OCI-LY7 (cell line): Measurements from ENCODE around the gene GPBP1L1. TPM values are rescaled to one million over a fixed set of nuclear protein-coding genes. Genes with fewer than 3 reads are reported as not detected.

ENCODE experiments used
- BruUV-seq: library from RNA; stranded (reverse); fragments of 400-500 nt; replicated peaks from 2 replicates; lab custom pipeline; 2021; lab: Mats Ljungman, UMichigan
- CTCF ChIA-PET: fragments of 300-600 bp; sonication (Branson Sonifier 250); formaldehyde crosslinking; loops from one replicate; lab custom pipeline; 2022; ENCODE audit warnings: antibody characterized with exemption; ENCODE audit not compliant: unreplicated experiment; lab: Charles Lee
- POLR2A ChIA-PET: fragments of 300-600 bp; sonication (Branson Sonifier 250); formaldehyde crosslinking; loops from one replicate; lab custom pipeline; 2022; ENCODE audit warnings: antibody characterized with exemption; lab: Charles Lee
- DNase-seq: peaks from one replicate; pipeline ENCODE4 v3.0.0-alpha.2; 2015; ENCODE audit warnings: low spot score
- H2AFZ ChIP-seq: fragments of 200-600 bp; sonication (generic), shearing (Covaris generic); 2 replicates; pipeline ENCODE4 v1.6.1; 2014; ENCODE audit warnings: mild to moderate bottlenecking, antibody characterized with exemption, low read length, moderate library complexity
- H3K27ac ChIP-seq: fragments of 200-600 bp; sonication (generic); 2 replicates; pipeline ENCODE4 v1.5.1; 2014; ENCODE audit warnings: mixed run types, low read depth, mild to moderate bottlenecking, moderate library complexity, low read length, inconsistent platforms; ENCODE audit not compliant: poor library complexity, severe bottlenecking
- H3K36me3 ChIP-seq: fragments of 200-600 bp; sonication (generic); 2 replicates; pipeline ENCODE4 v1.6.1; 2014; ENCODE audit warnings: mild to moderate bottlenecking, antibody characterized with exemption, low read length, moderate library complexity, mixed read lengths; ENCODE audit not compliant: insufficient read depth
- H3K4me1 ChIP-seq: fragments of 200-600 bp; sonication (generic); 2 replicates; pipeline ENCODE4 v1.5.1; 2014; ENCODE audit warnings: mild to moderate bottlenecking, low read length; ENCODE audit not compliant: insufficient read depth, poor library complexity, severe bottlenecking
- H3K4me2 ChIP-seq: fragments of 200-600 bp; sonication (generic); 2 replicates; pipeline ENCODE4 v1.6.1; 2014; ENCODE audit warnings: mild to moderate bottlenecking, low read length
- H3K4me3 ChIP-seq: fragments of 200-600 bp; sonication (generic); 2 replicates; pipeline ENCODE4 v1.5.1; 2014; ENCODE audit warnings: mild to moderate bottlenecking, low read depth, low read length; ENCODE audit not compliant: poor library complexity, severe bottlenecking
- H3K79me2 ChIP-seq: fragments of 200-600 bp; sonication (generic); 2 replicates; pipeline ENCODE4 v1.6.1; 2016; ENCODE audit warnings: low read depth, mild to moderate bottlenecking, low read length, moderate library complexity, mixed read lengths; ENCODE audit not compliant: insufficient read depth
- H3K9me2 ChIP-seq: fragments of 200-600 bp; sonication (generic); 2 replicates; pipeline ENCODE4 v1.6.1; 2016; ENCODE audit warnings: mild to moderate bottlenecking, low read length, mixed read lengths; ENCODE audit not compliant: insufficient read depth
- H3K9me3 ChIP-seq: fragments of 200-600 bp; sonication (generic); 2 replicates; pipeline ENCODE4 v1.6.1; 2014; ENCODE audit warnings: mild to moderate bottlenecking, mixed run types, low read length, mixed read lengths
- H4K20me1 ChIP-seq: fragments of 200-600 bp; sonication (generic); 2 replicates; pipeline ENCODE4 v1.6.1; 2014; ENCODE audit warnings: mild to moderate bottlenecking, antibody characterized with exemption, low read length, moderate library complexity, mixed read lengths; ENCODE audit not compliant: insufficient read depth
- CTCF ChIP-seq: fragments of 200-600 bp; sonication (generic); conservative IDR thresholded peaks from 2 replicates; pipeline ENCODE4 v1.5.1; 2014; ENCODE audit warnings: mild to moderate bottlenecking, antibody characterized with exemption, low read length, moderate library complexity, mixed read lengths
- EZH2phosphoT487 ChIP-seq: fragments of 200-600 bp; sonication (generic); IDR thresholded peaks from 2 replicates; pipeline ENCODE4 v1.6.1; 2018; ENCODE audit warnings: low read depth, borderline replicate concordance, mild to moderate bottlenecking, mixed run types, antibody characterized with exemption, low read length, moderate library complexity, mixed read lengths
- intact Hi-C: fragments of 100-400 bp; cut with micrococcal nuclease; formaldehyde crosslinking; loops from one replicate; pipeline ENCODE4 v1.10.0; 2022; ENCODE audit not compliant: unreplicated experiment
- total RNA-seq, 2 experiments: library from RNA; depleted of rRNA in 1 of 2; stranded (reverse); fragments of >200 nt in 1 of 2; shearing (Covaris generic) in 1 of 2; gene quantifications; 2 replicates each; pipeline ENCODE4 v1.2.3, GENCODE V29; 2014 to 2022

GPBP1L1 gene
- total RNA-seq, 2 experiments from 2014 or later, result 89.7 to 130 TPM

DNA sequence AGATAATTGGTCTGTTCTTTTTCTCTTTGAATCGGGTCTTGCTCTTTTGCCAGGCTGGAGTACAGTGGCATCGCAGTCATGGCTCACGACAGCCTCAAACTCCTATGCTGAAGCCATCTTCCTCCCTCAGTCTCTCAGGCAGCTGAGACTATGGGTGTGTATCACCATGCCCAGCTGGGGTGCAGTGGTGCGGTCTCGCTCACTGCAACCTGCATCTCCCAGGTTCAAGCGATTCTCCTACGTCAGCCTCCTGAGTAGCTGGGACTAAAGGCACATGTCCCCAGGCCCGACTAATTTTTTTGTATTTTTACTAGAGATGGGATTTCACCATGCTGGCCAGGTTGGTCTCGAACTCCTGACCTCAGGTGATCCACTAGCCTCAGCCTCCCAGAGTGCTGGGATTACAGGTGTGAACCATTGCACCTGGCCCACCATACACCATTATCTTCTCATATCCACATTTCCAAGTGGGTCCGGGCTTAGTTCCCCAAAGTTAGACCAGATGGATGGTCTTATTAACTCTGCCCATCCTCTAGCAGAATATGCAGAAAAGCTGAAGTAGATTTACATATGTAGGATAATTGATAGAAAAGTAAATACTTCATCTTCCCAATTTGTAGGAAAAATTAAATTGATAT is 75.6 kb downstream of the GPBP1L1 start:
- POLR2A ChIA-PET, result interaction anchor here (0.6 to 0.7 kb wide), 2 partner anchors 36 to 124 kb away, joined by 4 to 9 read pairs; no protein-coding TSS in a partner anchor
- intact Hi-C loops, result loop anchor here (10.0 kb wide), 1 partner anchor 614 kb away; no protein-coding TSS in a partner anchor
- CTCF ChIA-PET, result no interaction called here
- H3K27ac ChIP-seq, result no peak overlapping the region
- no peaks in the 10 kb centered on the region for H3K9me2 ChIP-seq
- peaks cover 94% of the 10 kb centered on the region for H3K36me3 ChIP-seq
- no peak overlapping the region for H3K4me2 ChIP-seq
- TF ChIP-seq EZH2phosphoT487, result no peak
- no peak for TF ChIP-seq CTCF
- H2AFZ ChIP-seq, result no peak overlapping the region
- H3K4me1 ChIP-seq, result peaks cover 34% of the 10 kb centered on the region
- no TSS peak for BruUV-seq
- H3K4me3 ChIP-seq, result no peak overlapping the region
- peaks cover 9% of the 10 kb centered on the region; the same call in 1 of the 2 replicates for H4K20me1 ChIP-seq
- no peaks in the 10 kb centered on the region for H3K9me3 ChIP-seq
- H3K79me2 ChIP-seq, result peaks cover 22% of the 10 kb centered on the region; the same call in 1 of the 2 replicates
- no peak for DNase-seq

GRCh38 chr1:45608175-45609156 is 77.9 kb downstream of the GPBP1L1 start:
- no peak overlapping the region for H2AFZ ChIP-seq
- H3K27ac ChIP-seq, result peak overlapping the region; percentile 21
- DNase-seq, result peak; percentile 29
- POLR2A ChIA-PET, result interaction anchor here (0.5 to 1.4 kb wide), 10 partner anchors 8 to 1582 kb away, joined by 3 to 9 read pairs (median 3); partner anchors contain the start of gene NASP
- no peaks in the 10 kb centered on the region for H3K9me3 ChIP-seq
- H3K9me2 ChIP-seq, result no peaks in the 10 kb centered on the region
- H3K4me3 ChIP-seq, result no peak overlapping the region
- intact Hi-C loops, result no loop called here
- peaks cover 10% of the 10 kb centered on the region; the same call in 1 of the 2 replicates for H4K20me1 ChIP-seq
- no TSS peak for BruUV-seq
- H3K4me1 ChIP-seq, result peaks cover 24% of the 10 kb centered on the region
- TF ChIP-seq CTCF (no peak), EZH2phosphoT487 (no peak)
- peaks cover 94% of the 10 kb centered on the region for H3K36me3 ChIP-seq
- CTCF ChIA-PET, result interaction anchor here (0.6 to 1.9 kb wide), 3 partner anchors 17 to 65 kb away, joined by 3 to 4 read pairs (median 3); no protein-coding TSS in a partner anchor
- H3K79me2 ChIP-seq, result peaks cover 34% of the 10 kb centered on the region; the same call in 1 of the 2 replicates
- peak overlapping the region; percentile 0; the same call in 1 of the 2 replicates for H3K4me2 ChIP-seq
